ENCODE measurements around the gene EMILIN1. TPM values are rescaled to one million over a fixed set of nuclear protein-coding genes. Genes with fewer than 3 reads are reported as not detected.

The EMILIN1 gene
- total RNA-seq, 2 donors from 2014 or later, result 231 to 309 TPM

DNA sequence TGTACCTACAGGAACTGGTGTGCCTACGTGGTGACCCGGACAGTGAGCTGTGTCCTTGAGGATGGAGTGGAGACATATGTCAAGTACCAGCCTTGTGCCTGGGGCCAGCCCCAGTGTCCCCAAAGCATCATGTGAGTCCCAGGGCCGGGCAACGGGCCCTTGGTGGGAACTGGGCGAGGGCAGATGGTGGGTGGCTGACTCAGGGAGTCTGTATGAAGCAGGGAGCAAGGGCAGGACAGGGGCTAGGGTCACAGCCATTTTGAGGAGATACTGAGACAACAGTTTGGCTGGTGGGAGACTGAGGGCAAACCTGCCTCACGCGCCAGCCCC is 1.7 kb downstream of the EMILIN1 start:
- H3K4me1 ChIP-seq (ENCODE audit: control insufficient read depth in 1 of 2, low read depth in 2 of 2), result peaks cover 30 to 72% of the 10 kb centered on the region in 2 donors

GRCh38 chr2:27080603-27080936 is 2.2 kb downstream of the EMILIN1 start:
- Histone ChIP-seq H3K4me3 (peak overlapping the region; percentile 77), H3K36me3 (peaks cover 14% of the 10 kb centered on the region), H3K27me3 (replicated peaks; ENCODE audit: insufficient read depth) (no peaks in the 10 kb centered on the region), H3K27ac (peak overlapping the region; percentile 87 to 98), H3K4me1 (ENCODE audit: control insufficient read depth in 1 of 2, low read depth in 2 of 2) (peaks cover 34 to 72% of the 10 kb centered on the region in 2 donors), H3K9me3 (no peaks in the 10 kb centered on the region)
- no peak for DNase-seq (ENCODE audit: low spot score)
- no peak for ATAC-seq (ENCODE audit: insufficient number of reproducible peaks, low FRiP score, low read depth)
- TF ChIP-seq, protein P1, sequence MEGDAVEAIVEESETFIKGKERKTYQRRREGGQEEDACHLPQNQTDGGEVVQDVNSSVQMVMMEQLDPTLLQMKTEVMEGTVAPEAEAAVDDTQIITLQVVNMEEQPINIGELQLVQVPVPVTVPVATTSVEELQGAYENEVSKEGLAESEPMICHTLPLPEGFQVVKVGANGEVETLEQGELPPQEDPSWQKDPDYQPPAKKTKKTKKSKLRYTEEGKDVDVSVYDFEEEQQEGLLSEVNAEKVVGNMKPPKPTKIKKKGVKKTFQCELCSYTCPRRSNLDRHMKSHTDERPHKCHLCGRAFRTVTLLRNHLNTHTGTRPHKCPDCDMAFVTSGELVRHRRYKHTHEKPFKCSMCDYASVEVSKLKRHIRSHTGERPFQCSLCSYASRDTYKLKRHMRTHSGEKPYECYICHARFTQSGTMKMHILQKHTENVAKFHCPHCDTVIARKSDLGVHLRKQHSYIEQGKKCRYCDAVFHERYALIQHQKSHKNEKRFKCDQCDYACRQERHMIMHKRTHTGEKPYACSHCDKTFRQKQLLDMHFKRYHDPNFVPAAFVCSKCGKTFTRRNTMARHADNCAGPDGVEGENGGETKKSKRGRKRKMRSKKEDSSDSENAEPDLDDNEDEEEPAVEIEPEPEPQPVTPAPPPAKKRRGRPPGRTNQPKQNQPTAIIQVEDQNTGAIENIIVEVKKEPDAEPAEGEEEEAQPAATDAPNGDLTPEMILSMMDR (IDR thresholded peaks at IDR 0.05), result no peak

More for the DNA sequence above, 1.7 kb downstream of the EMILIN1 start:
- no peaks in the 10 kb centered on the region for H3K9me3 ChIP-seq
- H3K4me3 ChIP-seq, result peak overlapping the region; percentile 77
- no peak for ATAC-seq (ENCODE audit: insufficient number of reproducible peaks, low FRiP score, low read depth)
- TF ChIP-seq, protein P1 (IDR thresholded peaks at IDR 0.05), result no peak
- peaks cover 14% of the 10 kb centered on the region for H3K36me3 ChIP-seq
- no peak for DNase-seq (ENCODE audit: low spot score)
- peak overlapping the region; percentile 87 to 98 for H3K27ac ChIP-seq
- H3K27me3 ChIP-seq (replicated peaks; ENCODE audit: insufficient read depth), result no peaks in the 10 kb centered on the region

DNA sequence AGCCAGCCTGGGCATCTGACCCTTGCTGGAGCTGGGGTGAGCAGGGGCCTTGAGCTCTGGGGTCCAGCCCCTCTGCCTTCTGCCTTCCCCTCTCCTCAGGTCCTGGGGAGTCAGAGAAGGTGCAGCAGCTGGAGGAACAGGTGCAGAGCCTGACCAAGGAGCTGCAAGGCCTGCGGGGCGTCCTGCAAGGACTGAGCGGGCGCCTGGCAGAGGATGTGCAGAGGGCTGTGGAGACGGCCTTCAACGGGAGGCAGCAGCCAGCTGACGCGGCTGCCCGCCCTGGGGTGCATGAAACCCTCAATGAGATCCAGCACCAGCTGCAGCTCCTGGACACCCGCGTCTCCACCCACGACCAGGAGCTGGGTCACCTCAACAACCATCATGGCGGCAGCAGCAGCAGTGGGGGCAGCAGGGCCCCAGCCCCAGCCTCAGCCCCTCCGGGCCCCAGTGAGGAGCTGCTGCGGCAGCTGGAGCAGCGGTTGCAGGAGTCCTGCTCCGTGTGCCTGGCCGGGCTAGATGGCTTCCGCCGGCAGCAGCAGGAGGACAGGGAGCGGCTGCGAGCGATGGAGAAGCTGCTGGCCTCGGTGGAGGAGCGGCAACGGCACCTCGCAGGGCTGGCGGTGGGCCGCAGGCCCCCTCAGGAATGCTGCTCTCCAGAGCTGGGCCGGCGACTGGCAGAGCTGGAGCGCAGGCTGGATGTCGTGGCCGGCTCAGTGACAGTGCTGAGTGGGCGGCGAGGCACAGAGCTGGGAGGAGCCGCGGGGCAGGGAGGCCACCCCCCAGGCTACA is 3.8 kb downstream of the EMILIN1 start:
- DNase-seq (ENCODE audit: low spot score) (no peak), ATAC-seq (ENCODE audit: insufficient number of reproducible peaks, low FRiP score, low read depth) (no peak)
- no peaks in the 10 kb centered on the region for H3K9me3 ChIP-seq
- TF ChIP-seq, protein P1 (IDR thresholded peaks at IDR 0.05), result no peak
- peak overlapping the region in 1 of 2 donors; percentile 60 for H3K27ac ChIP-seq
- peaks cover 36 to 66% of the 10 kb centered on the region in 2 donors for H3K4me1 ChIP-seq (ENCODE audit: control insufficient read depth in 1 of 2, low read depth in 2 of 2)
- no peaks in the 10 kb centered on the region for H3K27me3 ChIP-seq (replicated peaks; ENCODE audit: insufficient read depth)
- peaks cover 14% of the 10 kb centered on the region for H3K36me3 ChIP-seq
- no peak overlapping the region for H3K4me3 ChIP-seq

- H3K27ac ChIP-seq, result no peak overlapping the region
- peaks cover 35 to 66% of the 10 kb centered on the region in 2 donors for H3K4me1 ChIP-seq (ENCODE audit: control insufficient read depth in 1 of 2, low read depth in 2 of 2)
- H3K27me3 ChIP-seq (replicated peaks; ENCODE audit: insufficient read depth), result no peaks in the 10 kb centered on the region
- ATAC-seq (ENCODE audit: insufficient number of reproducible peaks, low FRiP score, low read depth) (no peak), DNase-seq (ENCODE audit: low spot score) (no peak)
- H3K36me3 ChIP-seq, result peaks cover 14% of the 10 kb centered on the region
- no peak overlapping the region for H3K4me3 ChIP-seq
- no peaks in the 10 kb centered on the region for H3K9me3 ChIP-seq
- TF ChIP-seq, protein P1 (IDR thresholded peaks at IDR 0.05), result no peak
Measured at GRCh38 chr2:27082773-27083409, 4.5 kb downstream of the EMILIN1 start.

DNA sequence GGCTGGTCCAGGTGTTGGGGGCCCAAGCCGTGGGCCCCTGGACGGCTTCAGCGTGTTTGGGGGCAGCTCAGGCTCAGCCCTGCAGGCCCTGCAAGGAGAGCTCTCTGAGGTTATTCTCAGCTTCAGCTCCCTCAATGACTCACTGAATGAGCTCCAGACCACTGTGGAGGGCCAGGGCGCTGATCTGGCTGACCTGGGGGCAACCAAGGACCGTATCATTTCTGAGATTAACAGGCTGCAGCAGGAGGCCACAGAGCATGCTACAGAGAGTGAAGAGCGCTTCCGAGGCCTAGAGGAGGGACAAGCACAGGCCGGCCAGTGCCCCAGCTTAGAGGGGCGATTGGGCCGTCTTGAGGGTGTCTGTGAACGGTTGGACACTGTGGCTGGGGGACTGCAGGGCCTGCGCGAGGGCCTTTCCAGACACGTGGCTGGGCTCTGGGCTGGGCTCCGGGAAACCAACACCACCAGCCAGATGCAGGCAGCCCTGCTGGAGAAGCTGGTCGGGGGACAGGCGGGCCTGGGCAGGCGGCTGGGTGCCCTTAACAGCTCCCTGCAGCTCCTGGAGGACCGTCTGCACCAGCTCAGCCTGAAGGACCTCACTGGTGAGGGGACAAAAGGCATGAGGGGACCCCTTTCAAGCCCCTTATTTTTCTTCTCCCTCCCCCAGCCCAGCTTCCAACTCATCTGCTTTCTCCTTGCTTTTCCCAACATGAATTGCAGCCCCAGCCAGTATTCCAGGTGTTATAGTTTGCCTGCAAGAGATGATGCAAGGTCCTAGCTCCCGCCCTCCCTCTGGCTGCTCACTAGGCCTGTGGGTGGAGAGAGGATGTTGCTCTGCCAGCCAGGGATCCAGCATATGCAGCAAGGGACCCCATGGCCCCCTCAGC is 5.2 kb downstream of the EMILIN1 start:
- Histone ChIP-seq H3K9me3 (no peaks in the 10 kb centered on the region), H3K4me1 (ENCODE audit: control insufficient read depth in 1 of 2, low read depth in 2 of 2) (peaks cover 34 to 67% of the 10 kb centered on the region in 2 donors), H3K27me3 (replicated peaks; ENCODE audit: insufficient read depth) (no peaks in the 10 kb centered on the region), H3K4me3 (no peak overlapping the region), H3K36me3 (peaks cover 14% of the 10 kb centered on the region), H3K27ac (no peak overlapping the region)
- TF ChIP-seq, protein P1 (IDR thresholded peaks at IDR 0.05), result no peak
- DNase-seq (ENCODE audit: low spot score) (no peak), ATAC-seq (ENCODE audit: insufficient number of reproducible peaks, low FRiP score, low read depth) (no peak)
